ENCODE data around the gene IGF1. TPM values are rescaled to one million over a fixed set of nuclear protein-coding genes. Genes with fewer than 3 reads are reported as not detected.
"Not testable (repeated sequence)": the region's sequence is repeated elsewhere in the genome, so short reads cannot be mapped to it uniquely, and the experiment has no call there.

IGF1 gene
- total RNA-seq, 1 donor from 2014 or later: 6.4 TPM

GRCh38 chr12:102354281-102354680, 126.1 kb downstream of the IGF1 start:
- DNase-seq; ATAC-seq; intact Hi-C loops (cut with micrococcal nuclease): not testable (repeated sequence)

- intact Hi-C loops (cut with micrococcal nuclease): no loop called here
- no peak for ATAC-seq
- DNase-seq: no peak
These were observed 129.0 kb downstream of the IGF1 start for GRCh38 chr12:102351322-102351721.

- no peak for ATAC-seq
- DNase-seq: no peak
- intact Hi-C loops (cut with micrococcal nuclease): no loop called here
These were observed 130.3 kb downstream of the IGF1 start for GRCh38 chr12:102350070-102350469.

GRCh38 chr12:102349079-102349478, 131.3 kb downstream of the IGF1 start:
- intact Hi-C loops (cut with micrococcal nuclease): no loop called here
- no peak for DNase-seq
- no peak for ATAC-seq

- intact Hi-C loops (cut with micrococcal nuclease): no loop called here
- ATAC-seq (no peak), DNase-seq (no peak)
These were observed 132.6 kb downstream of the IGF1 start for GRCh38 chr12:102347811-102348210.
